Progenitor cell of endocrine pancreas (in vitro differentiated cells): ENCODE data around the gene HMGCLL1. TPM values are rescaled to one million over a fixed set of nuclear protein-coding genes. Genes with fewer than 3 reads are reported as not detected.

Experiments
- DNase-seq: peaks from one replicate; pipeline ENCODE4 v3.0.0; 2021; ENCODE audit warnings: low spot score; ENCODE audit not compliant: unreplicated experiment
- H3K27ac Mint-ChIP-seq: 2 replicates; pipeline ENCODE4 v1.8.0; 2021; ENCODE audit warnings: mild to moderate bottlenecking, moderate library complexity, mixed read lengths
- H3K27me3 Mint-ChIP-seq: 2 replicates; pipeline ENCODE4 v1.8.0; 2021; ENCODE audit warnings: mixed read lengths
- H3K36me3 Mint-ChIP-seq: 2 replicates; pipeline ENCODE4 v1.8.0; 2022; ENCODE audit warnings: mixed read lengths; ENCODE audit not compliant: insufficient read depth
- H3K4me1 Mint-ChIP-seq: 2 replicates; pipeline ENCODE4 v1.8.0; 2021; ENCODE audit warnings: low read depth, mixed read lengths
- H3K4me3 Mint-ChIP-seq: 2 replicates; pipeline ENCODE4 v1.8.0; 2021; ENCODE audit warnings: low read depth, mild to moderate bottlenecking, moderate library complexity, mixed read lengths
- H3K9me3 Mint-ChIP-seq: 2 replicates; pipeline ENCODE4 v1.8.0; 2021; ENCODE audit warnings: low read depth, mixed read lengths
- total RNA-seq: library from RNA; stranded (reverse); gene quantifications from 2 replicates; pipeline ENCODE4 v1.2.1, GENCODE V29; 2021
- TF ChIP-seq, protein P1 (sequence below): fragments of 200-600 bp; sonication (generic); IDR thresholded peaks from one replicate; pipeline ENCODE4 v1.5.0; 2021; ENCODE audit warnings: antibody characterized with exemption, mild to moderate bottlenecking; ENCODE audit not compliant: unreplicated experiment

The HMGCLL1 gene
- total RNA-seq, 1 donor from 2014 or later = 0.96 TPM

DNA sequence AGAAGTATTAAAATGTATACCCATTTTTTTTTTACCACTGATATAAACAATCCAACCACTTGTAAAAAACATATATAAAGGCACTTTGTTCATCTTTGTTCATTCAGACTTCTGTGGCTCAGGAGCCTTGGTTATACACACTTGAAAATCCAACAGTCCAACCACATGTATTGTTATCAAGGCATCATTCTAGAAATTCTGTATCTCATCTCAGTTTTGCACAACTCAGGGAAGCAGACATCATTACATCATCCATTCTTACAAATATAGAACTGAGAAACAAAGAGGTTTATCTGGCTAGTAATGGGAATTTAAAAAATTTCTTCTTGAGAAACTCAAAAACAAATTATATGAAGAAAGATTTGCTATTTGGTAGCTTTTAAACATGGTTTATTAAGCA, 88.1 kb downstream of the HMGCLL1 start:
- Mint-ChIP-seq H3K9me3 (peaks cover 3% of the 10 kb centered on the region), H3K4me1 (peaks cover 8% of the 10 kb centered on the region), H3K36me3 (no peaks in the 10 kb centered on the region), H3K4me3 (no peak overlapping the region), H3K27ac (no peak overlapping the region), H3K27me3 (no peaks in the 10 kb centered on the region)
- DNase-seq = no peak
- TF ChIP-seq, protein P1, sequence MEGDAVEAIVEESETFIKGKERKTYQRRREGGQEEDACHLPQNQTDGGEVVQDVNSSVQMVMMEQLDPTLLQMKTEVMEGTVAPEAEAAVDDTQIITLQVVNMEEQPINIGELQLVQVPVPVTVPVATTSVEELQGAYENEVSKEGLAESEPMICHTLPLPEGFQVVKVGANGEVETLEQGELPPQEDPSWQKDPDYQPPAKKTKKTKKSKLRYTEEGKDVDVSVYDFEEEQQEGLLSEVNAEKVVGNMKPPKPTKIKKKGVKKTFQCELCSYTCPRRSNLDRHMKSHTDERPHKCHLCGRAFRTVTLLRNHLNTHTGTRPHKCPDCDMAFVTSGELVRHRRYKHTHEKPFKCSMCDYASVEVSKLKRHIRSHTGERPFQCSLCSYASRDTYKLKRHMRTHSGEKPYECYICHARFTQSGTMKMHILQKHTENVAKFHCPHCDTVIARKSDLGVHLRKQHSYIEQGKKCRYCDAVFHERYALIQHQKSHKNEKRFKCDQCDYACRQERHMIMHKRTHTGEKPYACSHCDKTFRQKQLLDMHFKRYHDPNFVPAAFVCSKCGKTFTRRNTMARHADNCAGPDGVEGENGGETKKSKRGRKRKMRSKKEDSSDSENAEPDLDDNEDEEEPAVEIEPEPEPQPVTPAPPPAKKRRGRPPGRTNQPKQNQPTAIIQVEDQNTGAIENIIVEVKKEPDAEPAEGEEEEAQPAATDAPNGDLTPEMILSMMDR = no peak

DNA sequence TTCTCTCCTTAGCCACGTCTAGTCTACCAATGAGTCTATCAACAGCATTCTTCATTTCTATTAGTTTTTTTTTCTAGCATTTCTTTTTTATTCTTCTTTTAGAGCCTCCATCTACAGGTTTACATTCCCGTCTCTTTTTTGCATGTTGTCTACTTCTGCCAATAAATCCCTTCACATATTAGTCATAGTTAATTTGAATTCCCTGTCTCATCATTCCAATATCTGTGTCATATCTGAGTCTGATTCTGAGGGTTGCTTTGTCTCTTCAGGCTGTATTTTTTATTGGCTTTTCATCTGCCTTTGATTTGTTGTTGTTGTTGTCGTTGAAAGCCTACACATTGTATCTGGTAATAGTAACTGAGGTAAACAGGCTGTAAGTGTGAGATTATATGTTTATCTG, 104.6 kb downstream of the HMGCLL1 start:
- H3K4me3 Mint-ChIP-seq = no peak overlapping the region
- TF ChIP-seq, protein P1 = no peak
- H3K4me1 Mint-ChIP-seq = peaks cover 6% of the 10 kb centered on the region
- H3K27ac Mint-ChIP-seq = no peak overlapping the region
- no peaks in the 10 kb centered on the region for H3K27me3 Mint-ChIP-seq
- H3K9me3 Mint-ChIP-seq = peaks cover 12% of the 10 kb centered on the region
- no peak for DNase-seq
- no peaks in the 10 kb centered on the region for H3K36me3 Mint-ChIP-seq

DNA sequence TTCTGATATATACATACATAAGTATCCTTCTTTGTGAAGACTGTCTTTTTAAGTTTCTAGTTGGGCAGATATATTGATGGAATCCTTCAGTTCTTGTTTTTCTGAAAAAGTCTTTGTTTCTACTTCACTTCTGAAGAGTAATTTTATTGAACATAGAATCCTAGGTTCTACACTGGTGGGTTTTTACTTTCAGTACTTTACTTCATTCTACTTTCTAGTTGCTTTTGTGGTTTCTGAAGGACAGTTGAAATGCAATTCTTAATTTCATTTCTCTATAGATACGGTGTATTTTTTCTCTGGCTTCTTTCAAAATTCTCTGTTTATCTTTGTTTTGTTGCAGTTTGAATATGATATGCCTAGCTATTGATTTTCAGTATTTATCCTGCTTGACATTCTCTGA, 105.3 kb downstream of the HMGCLL1 start:
- DNase-seq = no peak
- H3K4me3 Mint-ChIP-seq = no peak overlapping the region
- H3K27ac Mint-ChIP-seq = no peak overlapping the region
- no peaks in the 10 kb centered on the region for H3K36me3 Mint-ChIP-seq
- peaks cover 12% of the 10 kb centered on the region for H3K9me3 Mint-ChIP-seq
- H3K27me3 Mint-ChIP-seq = no peaks in the 10 kb centered on the region
- TF ChIP-seq, protein P1 = no peak
- H3K4me1 Mint-ChIP-seq = peaks cover 6% of the 10 kb centered on the region

DNA sequence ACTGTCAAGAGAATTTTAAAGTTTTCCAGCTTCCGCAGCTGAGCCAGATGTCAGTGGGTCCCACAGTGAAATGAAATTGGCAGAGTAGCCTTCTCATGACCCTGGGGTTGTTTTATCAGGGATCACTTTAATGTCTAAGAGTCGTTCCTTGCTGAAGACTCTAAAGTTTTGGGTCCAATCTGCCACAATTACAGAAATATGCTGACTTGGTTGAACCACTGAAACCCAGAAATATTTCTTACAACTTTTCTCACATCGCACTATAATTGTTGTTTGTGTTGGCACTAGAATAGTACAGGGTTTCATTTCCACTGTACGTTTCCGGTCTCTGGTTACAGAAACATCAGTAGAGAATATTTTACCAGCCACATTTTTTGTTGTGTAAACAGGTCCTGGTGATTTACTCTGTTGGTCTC, 109.0 kb downstream of the HMGCLL1 start:
- peaks cover 12% of the 10 kb centered on the region for H3K9me3 Mint-ChIP-seq
- H3K4me1 Mint-ChIP-seq = peaks cover 3% of the 10 kb centered on the region
- no peaks in the 10 kb centered on the region for H3K27me3 Mint-ChIP-seq
- no peak overlapping the region for H3K4me3 Mint-ChIP-seq
- no peak overlapping the region for H3K27ac Mint-ChIP-seq
- no peak for DNase-seq
- H3K36me3 Mint-ChIP-seq = no peaks in the 10 kb centered on the region
- TF ChIP-seq, protein P1 = no peak

DNA sequence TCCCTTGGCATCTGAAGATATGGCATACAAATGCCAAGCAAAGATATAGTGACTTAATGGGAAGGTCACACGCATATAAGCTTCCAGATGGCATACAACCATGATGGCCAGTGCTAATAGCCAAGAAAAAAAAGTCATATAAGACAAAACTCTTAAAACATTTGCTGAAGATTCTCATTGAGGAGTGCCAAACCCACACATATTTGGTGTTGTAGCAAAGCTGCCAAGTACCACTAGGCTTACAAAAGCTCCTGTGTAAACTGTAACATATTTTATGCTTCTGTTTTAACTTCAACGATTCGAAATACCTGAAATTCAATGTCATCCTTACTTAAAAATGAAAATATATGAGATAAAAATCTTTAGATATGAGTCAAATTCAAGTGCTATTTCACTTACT, 123.0 kb downstream of the HMGCLL1 start:
- no peak for DNase-seq
- Mint-ChIP-seq H3K27ac (no peak overlapping the region), H3K27me3 (no peaks in the 10 kb centered on the region), H3K36me3 (no peaks in the 10 kb centered on the region), H3K4me3 (no peak overlapping the region), H3K9me3 (no peaks in the 10 kb centered on the region), H3K4me1 (no peaks in the 10 kb centered on the region)
- TF ChIP-seq, protein P1 = no peak
